ENCODE results near the gene PGAM5.

Gene PGAM5

DNA sequence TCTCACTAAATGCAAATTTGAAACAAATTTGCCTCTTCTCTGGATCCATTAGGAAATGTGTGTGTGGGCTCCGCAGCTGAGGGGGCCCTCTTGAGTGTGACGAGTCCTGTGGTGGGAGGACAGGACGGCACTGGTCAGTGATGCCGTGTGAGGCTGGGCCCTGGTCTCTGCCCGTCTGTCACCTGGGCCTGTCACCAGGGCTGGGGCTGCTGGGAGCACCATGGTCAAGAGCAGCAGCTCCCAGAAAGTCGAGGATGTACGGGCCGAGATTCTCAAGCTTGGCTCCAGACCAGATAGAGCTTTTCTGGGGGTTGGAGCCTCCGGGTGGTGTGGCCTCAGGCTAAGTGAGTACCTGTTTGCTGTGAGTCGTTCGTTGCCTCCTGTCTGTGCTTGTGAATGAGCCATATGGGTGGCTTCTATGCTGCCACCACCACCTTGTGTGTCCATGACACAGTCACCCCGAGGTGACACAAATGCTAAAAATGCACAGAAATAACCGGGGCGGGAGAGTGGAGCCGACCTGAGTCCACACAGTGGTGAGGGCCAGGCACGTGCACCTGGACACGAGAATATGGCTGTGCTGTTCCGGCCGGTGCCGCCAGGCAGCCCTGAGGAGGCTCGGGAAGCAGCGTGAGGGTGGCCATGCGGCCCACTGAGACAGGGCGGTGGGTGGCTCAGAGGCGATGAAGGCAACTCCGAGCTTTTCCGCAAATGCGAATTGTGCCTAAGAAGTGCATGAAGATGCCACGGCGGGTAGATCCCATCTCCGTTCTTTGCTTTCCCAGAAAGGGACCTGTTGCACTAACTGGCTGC, 8.7 kb downstream of the PGAM5 start:
- DNase-seq (ENCODE audit: extremely low read depth in 1 of 2, low read depth in 1 of 2): no peak

DNA sequence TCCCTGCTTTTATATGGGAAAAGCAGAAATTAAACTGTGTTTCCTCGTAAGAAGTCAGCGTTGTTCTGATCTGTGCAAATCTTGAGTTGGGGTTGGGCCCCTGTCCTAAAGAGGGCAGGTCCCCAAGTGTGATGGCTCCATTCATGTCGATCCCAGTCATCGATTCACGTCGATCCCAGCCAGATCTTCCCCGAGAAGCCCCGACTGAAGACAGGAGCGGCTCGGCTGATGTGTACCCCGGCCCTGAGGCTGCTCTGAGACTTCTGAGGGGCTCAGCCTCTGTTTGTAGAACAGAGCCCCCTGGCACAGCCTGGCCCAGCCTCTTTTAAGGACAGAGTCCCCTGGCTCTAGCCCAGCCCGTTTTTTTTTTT, 9.3 kb downstream of the PGAM5 start:
- DNase-seq (ENCODE audit: extremely low read depth in 1 of 2, low read depth in 1 of 2): no peak

DNA sequence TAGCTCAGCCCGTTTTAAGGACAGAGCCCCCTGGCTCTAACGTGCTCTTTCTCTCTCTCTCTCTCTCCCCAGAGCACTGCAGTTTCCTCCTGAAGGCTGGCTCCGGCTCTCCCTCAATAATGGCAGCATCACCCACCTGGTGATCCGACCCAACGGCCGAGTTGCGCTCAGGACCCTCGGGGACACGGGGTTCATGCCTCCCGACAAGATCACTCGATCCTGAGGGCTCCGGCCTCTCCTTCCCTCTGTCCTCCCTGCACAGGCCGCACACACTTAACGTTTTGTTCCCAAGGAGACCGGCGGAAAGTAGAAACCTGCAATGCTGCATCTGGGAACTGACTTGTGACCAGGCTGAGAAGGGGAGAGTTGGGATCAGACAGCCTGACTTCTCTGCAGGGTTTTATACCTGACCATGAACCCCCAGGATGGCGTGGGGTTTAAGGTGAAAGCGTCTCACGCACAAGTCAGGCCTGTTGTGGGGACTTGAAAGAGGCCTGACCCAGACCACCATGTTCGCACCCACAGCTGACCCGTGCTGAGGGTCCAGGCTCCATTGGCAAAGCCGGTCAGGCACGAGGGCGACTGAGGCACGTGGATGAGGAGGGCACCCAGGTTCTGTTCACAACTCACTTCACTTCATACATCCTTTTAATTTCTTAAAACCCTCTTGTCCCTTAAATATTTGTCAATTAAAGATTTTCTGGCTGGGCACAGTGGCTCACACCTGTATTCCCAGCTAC, 10.1 kb downstream of the PGAM5 start:
- no peak for DNase-seq (ENCODE audit: extremely low read depth in 1 of 2, low read depth in 1 of 2)

DNA sequence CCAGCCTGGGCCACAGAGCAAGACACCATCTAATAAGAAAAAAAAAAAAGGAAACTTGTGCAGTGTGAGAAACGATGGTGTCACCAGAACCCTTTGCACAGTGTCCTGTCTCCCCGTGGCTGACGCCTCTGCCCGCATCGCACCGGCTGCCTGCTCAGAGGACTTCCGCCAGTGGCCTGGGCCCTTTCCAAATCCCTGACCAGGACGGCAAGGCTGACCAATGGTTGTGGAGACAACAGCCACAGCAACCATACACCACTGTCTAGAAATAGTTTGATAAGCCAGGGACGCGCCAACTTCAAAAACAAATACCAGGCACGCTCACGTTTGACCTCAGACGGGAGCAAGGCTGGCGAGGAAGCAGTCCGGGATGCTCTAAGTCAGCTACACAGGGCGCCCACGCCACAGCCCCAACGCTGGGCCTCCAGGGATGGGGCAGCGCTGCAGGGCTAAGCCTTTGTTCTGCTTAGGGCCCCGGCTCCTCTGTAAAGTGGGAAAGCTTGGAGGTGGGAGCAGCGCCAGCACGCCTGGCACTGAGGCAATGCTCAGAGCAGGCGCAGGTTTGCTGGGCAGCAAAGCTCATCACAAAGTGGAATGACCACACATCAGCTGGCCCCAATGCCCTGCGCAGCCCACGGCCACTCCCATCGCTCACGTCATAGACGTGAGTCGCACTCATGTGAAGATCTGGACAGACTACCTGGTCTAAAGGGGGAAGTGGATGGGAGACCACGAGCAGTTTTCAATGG, 12.5 kb downstream of the PGAM5 start:
- no peak for DNase-seq (ENCODE audit: extremely low read depth in 1 of 2, low read depth in 1 of 2)

DNA sequence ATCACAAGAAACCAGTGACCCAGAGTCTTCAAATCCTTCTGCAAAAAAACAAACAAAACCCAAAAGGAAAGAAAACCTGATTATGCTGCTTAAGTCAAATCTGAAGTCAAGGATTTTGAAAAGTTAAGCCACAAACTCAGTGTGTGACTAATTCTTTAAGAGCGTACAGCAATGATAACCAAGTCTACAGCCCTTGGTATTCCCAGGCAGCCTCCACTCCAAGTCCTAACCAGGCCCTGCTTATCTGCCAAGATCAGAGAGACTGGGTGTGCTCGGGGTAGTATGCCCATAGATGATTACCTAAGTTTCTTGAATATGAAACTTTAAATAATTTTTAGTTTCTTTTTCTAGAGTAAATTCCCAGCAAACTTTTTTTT, 13.1 kb downstream of the PGAM5 start:
- DNase-seq (ENCODE audit: extremely low read depth in 1 of 2, low read depth in 1 of 2): no peak

GRCh38 chr12:132724506-132725241, 14.0 kb downstream of the PGAM5 start:
- DNase-seq (ENCODE audit: extremely low read depth in 1 of 2, low read depth in 1 of 2): no peak

GRCh38 chr12:132726386-132726785, 15.7 kb downstream of the PGAM5 start:
- DNase-seq (ENCODE audit: extremely low read depth in 1 of 2, low read depth in 1 of 2): no peak

GRCh38 chr12:132727091-132727794, 16.6 kb downstream of the PGAM5 start:
- no peak for DNase-seq (ENCODE audit: extremely low read depth in 1 of 2, low read depth in 1 of 2)

DNA sequence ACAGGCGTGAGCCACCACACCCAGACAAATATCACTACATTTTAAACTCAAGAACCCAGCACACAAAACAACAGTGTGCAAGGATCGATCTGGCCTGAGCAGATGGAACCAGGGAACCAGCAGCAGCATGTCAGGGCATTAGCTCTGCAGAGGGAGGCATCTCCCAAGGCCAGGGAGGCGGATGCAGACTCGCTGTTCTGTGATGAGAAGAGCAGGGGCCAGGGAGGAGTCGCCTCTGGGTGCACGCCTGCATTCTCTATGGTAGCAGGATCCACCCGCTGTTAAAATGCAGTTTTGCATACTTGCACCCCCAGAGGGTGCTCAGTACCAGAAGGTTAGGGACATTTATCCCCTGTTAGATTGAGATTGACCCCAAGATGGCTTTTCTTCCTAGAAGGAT, 17.9 kb downstream of the PGAM5 start:
- no peak for DNase-seq (ENCODE audit: extremely low read depth in 1 of 2, low read depth in 1 of 2)

- DNase-seq (ENCODE audit: extremely low read depth in 1 of 2, low read depth in 1 of 2): no peak
These were observed 19.1 kb downstream of the PGAM5 start for GRCh38 chr12:132729541-132730320.

- DNase-seq (ENCODE audit: extremely low read depth in 1 of 2, low read depth in 1 of 2): no peak
These were observed 19.7 kb downstream of the PGAM5 start for GRCh38 chr12:132730353-132730752.

GRCh38 chr12:132731574-132731973, 20.9 kb downstream of the PGAM5 start:
- DNase-seq (ENCODE audit: extremely low read depth in 1 of 2, low read depth in 1 of 2): no peak

- no peak for DNase-seq (ENCODE audit: extremely low read depth in 1 of 2, low read depth in 1 of 2)
These were observed 23.6 kb downstream of the PGAM5 start for GRCh38 chr12:132734206-132734605.

GRCh38 chr12:132735496-132735895, 24.9 kb downstream of the PGAM5 start:
- DNase-seq (ENCODE audit: extremely low read depth in 1 of 2, low read depth in 1 of 2): no peak

GRCh38 chr12:132736378-132736777, 25.7 kb downstream of the PGAM5 start:
- no peak for DNase-seq (ENCODE audit: extremely low read depth in 1 of 2, low read depth in 1 of 2)

DNA sequence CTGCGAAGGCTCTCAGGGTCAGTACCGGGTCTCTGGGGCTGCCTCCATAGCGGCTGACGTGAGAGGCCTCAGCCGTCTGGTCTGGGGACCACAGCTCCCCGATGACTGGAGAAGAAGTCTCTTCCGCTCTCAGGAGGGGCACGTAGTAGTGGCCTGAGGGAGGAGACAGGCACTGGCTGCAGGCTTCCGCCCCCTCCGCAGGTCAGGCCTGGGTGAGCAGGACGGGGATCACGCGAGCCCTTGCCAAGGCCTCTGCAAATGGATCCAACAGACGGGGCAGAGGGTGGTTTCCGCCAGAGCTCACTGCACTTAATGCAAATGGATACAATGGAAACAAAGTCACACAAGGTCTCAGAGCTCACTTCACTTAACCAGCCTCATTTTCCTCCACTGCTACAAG, 26.3 kb downstream of the PGAM5 start:
- no peak for DNase-seq (ENCODE audit: extremely low read depth in 1 of 2, low read depth in 1 of 2)

DNA sequence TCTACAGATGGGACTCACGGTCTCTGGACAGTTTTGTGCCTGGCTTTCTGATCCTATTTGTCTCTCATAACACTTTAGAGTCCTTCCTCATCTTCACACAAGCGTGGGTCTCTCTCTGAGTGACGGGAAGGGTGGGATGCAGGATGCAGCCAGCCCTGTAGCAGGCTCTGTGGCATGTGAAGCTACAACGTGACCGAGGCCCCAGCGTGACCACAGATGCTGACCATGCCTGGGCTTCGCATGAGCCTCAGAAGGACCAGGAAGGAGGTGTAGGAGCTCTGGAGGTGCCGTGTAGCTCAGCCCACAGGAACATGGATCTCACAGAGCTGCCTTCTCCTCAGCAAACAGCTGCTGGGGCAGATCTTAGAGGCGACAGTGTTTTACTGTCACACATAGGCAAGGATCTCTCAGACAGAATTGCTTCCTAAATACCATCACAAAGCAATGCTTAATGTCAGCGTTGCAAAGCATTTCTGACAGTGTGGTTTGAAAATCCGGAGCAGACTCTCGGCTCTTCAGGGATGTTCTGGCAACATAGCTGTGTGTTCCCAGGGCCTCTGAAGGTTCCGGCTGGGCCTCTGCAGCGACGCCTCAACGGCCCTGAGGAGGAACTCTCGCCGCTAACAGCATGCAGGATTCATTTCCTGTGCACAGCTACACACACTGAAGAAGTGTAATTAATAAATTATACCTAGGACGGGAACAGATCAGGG, 29.1 kb downstream of the PGAM5 start:
- no peak for DNase-seq (ENCODE audit: extremely low read depth in 1 of 2, low read depth in 1 of 2)

DNA sequence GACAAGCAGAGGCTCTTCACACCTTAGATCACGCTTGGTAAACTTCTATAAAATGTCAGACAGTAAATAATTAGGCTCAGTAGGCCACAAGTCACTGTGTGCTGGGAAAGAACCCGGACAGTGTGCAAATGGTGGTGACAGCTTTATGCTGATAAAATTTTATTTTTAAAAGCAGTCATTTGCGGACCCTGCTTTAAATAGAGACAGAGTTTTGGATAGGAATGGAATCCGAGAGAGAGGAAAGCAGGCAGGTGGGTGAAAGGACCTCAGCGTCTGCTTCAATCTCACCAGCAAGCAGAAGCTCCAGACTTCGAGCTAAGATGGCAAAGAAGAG, 29.6 kb downstream of the PGAM5 start:
- DNase-seq (ENCODE audit: extremely low read depth in 1 of 2, low read depth in 1 of 2): no peak

DNA sequence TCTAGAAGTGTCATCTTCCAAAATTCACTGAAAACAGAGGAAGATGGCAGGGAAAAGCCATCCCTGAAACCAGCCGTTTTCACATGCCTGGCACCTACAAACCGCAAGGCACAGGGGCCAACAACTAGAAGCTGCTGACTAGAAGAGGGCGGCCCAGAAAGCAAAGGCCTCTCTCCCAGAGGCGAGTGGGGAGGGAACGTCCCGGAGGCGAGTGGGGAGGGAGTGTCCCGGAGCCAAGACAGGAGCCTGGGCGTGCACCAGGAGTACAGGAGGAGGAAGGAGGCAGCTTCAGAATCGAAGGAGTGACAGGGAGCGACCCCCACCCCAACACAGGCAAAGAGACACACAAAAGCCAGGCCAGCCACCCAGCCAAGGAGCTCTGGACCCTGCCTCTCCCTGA, 30.0 kb downstream of the PGAM5 start:
- DNase-seq (ENCODE audit: extremely low read depth in 1 of 2, low read depth in 1 of 2): no peak

Data from stimulated activated CD8-positive, alpha-beta memory T cell treated with anti-CD3 and anti-CD28 coated beads, Interleukin-7, amount 100 ng/mL, for 48 hours (primary cell).